Thyroid gland (tissue), 4 donors: ENCODE data around the gene POMT1.

Experiments
- POLR2A ChIP-seq, 2 donors: fragments of 450-650 bp; IDR thresholded peaks; one replicate each; pipeline ENCODE4 v1.6.1; 2017; ENCODE audit warnings: antibody characterized with exemption in 2 of 2, mild to moderate bottlenecking in 2 of 2, moderate library complexity in 1 of 2
- TF ChIP-seq, protein P1 (sequence below), 6 experiments: fragments of 200-600 bp in 3 of 6; fragments of 450-650 bp in 3 of 6; sonication (generic) in 3 of 6; IDR thresholded peaks; one replicate each; pipeline ENCODE4 v1.5.1; 2016 to 2019; ENCODE audit warnings: antibody characterized with exemption in 6 of 6, mild to moderate bottlenecking in 2 of 6, inconsistent platforms in 1 of 6, moderate library complexity in 1 of 6

DNA sequence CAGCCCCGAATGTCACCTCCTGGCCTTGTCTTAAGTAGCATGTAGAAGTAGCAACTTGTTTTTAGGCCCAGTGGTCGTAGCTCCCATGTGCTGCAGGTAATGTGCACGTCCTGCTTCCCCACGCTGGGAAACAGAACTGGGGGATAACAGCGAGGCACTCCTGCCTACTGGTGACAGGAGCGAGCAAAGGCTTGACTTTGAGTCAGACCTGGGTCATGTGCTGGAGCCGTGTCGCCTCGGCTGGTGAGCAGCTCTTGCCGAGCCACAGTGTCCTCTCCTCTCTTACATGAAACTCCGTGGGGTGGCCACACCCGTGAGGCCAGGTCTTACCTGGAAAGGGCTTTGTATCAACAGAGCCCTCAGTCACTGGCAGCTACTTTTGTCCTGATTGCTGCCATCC, 17.5 kb upstream of the POMT1 start:
- TF ChIP-seq POLR2A (IDR thresholded peaks at IDR 0.05), result no peak
- TF ChIP-seq, protein P1, sequence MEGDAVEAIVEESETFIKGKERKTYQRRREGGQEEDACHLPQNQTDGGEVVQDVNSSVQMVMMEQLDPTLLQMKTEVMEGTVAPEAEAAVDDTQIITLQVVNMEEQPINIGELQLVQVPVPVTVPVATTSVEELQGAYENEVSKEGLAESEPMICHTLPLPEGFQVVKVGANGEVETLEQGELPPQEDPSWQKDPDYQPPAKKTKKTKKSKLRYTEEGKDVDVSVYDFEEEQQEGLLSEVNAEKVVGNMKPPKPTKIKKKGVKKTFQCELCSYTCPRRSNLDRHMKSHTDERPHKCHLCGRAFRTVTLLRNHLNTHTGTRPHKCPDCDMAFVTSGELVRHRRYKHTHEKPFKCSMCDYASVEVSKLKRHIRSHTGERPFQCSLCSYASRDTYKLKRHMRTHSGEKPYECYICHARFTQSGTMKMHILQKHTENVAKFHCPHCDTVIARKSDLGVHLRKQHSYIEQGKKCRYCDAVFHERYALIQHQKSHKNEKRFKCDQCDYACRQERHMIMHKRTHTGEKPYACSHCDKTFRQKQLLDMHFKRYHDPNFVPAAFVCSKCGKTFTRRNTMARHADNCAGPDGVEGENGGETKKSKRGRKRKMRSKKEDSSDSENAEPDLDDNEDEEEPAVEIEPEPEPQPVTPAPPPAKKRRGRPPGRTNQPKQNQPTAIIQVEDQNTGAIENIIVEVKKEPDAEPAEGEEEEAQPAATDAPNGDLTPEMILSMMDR (IDR thresholded peaks at IDR 0.05), result no peak
